ENCODE data around the gene SHPK.

DNA sequence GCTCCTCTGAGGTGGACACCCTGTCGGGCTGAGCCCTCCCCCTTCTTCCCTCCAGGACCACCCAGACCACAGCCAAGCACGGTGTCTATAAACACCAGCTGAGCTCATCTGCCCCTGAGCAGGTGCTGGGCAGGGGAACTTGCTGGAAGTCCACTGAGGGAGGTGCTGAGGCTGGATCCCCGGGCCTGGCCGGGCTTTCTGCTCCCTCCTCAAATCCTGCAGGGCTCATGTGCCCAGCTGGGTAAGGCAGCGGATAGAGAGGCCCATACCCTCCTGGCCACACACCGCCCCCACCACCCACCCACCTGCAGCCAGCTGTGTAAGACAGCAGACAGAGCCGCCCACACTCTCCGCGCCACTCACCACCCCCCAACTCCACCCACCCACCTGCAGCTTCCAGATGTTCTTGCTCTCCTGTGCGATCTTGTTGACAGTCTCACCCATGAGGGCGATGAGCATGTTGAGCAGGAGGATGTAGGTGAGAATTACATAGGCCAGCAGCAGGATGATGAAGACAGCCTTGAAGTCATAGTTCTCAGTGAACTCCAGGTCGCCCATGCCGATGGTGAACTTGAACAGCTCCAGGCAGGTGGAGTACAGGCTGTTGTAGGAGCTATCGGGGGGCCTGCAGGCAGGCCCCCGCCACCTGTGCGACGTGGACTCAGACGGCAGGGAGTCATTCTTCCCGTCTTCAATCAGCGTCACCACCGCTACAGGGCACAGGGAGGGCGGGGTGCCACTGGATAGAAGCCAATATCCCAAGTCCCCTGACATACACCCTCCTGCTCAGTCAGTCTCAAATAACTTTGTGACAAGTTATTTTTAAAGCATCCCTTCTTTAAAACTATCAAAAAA is 62.6 kb downstream of the SHPK start:
- TF ChIP-seq, protein P1, sequence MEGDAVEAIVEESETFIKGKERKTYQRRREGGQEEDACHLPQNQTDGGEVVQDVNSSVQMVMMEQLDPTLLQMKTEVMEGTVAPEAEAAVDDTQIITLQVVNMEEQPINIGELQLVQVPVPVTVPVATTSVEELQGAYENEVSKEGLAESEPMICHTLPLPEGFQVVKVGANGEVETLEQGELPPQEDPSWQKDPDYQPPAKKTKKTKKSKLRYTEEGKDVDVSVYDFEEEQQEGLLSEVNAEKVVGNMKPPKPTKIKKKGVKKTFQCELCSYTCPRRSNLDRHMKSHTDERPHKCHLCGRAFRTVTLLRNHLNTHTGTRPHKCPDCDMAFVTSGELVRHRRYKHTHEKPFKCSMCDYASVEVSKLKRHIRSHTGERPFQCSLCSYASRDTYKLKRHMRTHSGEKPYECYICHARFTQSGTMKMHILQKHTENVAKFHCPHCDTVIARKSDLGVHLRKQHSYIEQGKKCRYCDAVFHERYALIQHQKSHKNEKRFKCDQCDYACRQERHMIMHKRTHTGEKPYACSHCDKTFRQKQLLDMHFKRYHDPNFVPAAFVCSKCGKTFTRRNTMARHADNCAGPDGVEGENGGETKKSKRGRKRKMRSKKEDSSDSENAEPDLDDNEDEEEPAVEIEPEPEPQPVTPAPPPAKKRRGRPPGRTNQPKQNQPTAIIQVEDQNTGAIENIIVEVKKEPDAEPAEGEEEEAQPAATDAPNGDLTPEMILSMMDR (IDR thresholded peaks at IDR 0.05; ENCODE audit: insufficient read depth, low read length): no peak
- TF ChIP-seq, protein P2, sequence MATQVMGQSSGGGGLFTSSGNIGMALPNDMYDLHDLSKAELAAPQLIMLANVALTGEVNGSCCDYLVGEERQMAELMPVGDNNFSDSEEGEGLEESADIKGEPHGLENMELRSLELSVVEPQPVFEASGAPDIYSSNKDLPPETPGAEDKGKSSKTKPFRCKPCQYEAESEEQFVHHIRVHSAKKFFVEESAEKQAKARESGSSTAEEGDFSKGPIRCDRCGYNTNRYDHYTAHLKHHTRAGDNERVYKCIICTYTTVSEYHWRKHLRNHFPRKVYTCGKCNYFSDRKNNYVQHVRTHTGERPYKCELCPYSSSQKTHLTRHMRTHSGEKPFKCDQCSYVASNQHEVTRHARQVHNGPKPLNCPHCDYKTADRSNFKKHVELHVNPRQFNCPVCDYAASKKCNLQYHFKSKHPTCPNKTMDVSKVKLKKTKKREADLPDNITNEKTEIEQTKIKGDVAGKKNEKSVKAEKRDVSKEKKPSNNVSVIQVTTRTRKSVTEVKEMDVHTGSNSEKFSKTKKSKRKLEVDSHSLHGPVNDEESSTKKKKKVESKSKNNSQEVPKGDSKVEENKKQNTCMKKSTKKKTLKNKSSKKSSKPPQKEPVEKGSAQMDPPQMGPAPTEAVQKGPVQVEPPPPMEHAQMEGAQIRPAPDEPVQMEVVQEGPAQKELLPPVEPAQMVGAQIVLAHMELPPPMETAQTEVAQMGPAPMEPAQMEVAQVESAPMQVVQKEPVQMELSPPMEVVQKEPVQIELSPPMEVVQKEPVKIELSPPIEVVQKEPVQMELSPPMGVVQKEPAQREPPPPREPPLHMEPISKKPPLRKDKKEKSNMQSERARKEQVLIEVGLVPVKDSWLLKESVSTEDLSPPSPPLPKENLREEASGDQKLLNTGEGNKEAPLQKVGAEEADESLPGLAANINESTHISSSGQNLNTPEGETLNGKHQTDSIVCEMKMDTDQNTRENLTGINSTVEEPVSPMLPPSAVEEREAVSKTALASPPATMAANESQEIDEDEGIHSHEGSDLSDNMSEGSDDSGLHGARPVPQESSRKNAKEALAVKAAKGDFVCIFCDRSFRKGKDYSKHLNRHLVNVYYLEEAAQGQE (IDR thresholded peaks at IDR 0.05; ENCODE audit: insufficient replicate concordance, low read depth): no peak
